GM18511 (cell line): ENCODE measurements around the gene TIGD3.

Source experiments
- ATAC-seq: cut with Tn5 transposase; IDR thresholded peaks from one replicate; pipeline ENCODE4 v1.9.1; 2021; ENCODE audit warnings: mild to moderate bottlenecking, moderate library complexity; ENCODE audit not compliant: unreplicated experiment

TIGD3 gene

GRCh38 chr11:65366340-65366773 is 11.8 kb downstream of the TIGD3 start:
- no peak for ATAC-seq

GRCh38 chr11:65370659-65371049 is 16.1 kb downstream of the TIGD3 start:
- no peak for ATAC-seq

- no peak for ATAC-seq
These were observed 19.5 kb downstream of the TIGD3 start for GRCh38 chr11:65373839-65374580.

GRCh38 chr11:65375012-65375411 is 20.5 kb downstream of the TIGD3 start:
- no peak for ATAC-seq

- no peak for ATAC-seq
These were observed 21.7 kb downstream of the TIGD3 start for GRCh38 chr11:65376138-65376713.

GRCh38 chr11:65377036-65377435 is 22.5 kb downstream of the TIGD3 start:
- no peak for ATAC-seq

- no peak for ATAC-seq
These were observed 23.2 kb downstream of the TIGD3 start for GRCh38 chr11:65377777-65378176.

- ATAC-seq: no peak
These were observed 23.8 kb downstream of the TIGD3 start for GRCh38 chr11:65378208-65378927.

GRCh38 chr11:65378928-65379638 is 24.5 kb downstream of the TIGD3 start:
- ATAC-seq: no peak

GRCh38 chr11:65379698-65380459 is 25.3 kb downstream of the TIGD3 start:
- ATAC-seq: no peak

GRCh38 chr11:65380460-65381119 is 26.0 kb downstream of the TIGD3 start:
- no peak for ATAC-seq

- no peak for ATAC-seq
These were observed 27.1 kb downstream of the TIGD3 start for GRCh38 chr11:65381716-65382032.

GRCh38 chr11:65382033-65382803 is 27.7 kb downstream of the TIGD3 start, which contains the start of gene SLC25A45:
Gene SLC25A45 (minus strand): TSS chr11:65382646. CDS start chr11:65381951, 695 bp downstream.
- peak; percentile 72 for ATAC-seq

GRCh38 chr11:65382804-65383368 is 28.3 kb downstream of the TIGD3 start:
- ATAC-seq: no peak

GRCh38 chr11:65383778-65384177 is 29.2 kb downstream of the TIGD3 start:
- ATAC-seq: no peak

GRCh38 chr11:65384301-65384889 is 29.8 kb downstream of the TIGD3 start:
- no peak for ATAC-seq

GRCh38 chr11:65386307-65387140 is 32.0 kb downstream of the TIGD3 start, which contains the start of gene FRMD8:
Gene FRMD8 (plus strand): TSS chr11:65386637. CDS start chr11:65387037, 400 bp downstream.
- no peak for ATAC-seq

- no peak for ATAC-seq
These were observed 34.2 kb downstream of the TIGD3 start for GRCh38 chr11:65388731-65389130.
